Measurements from ENCODE around the gene KIF5A. TPM values are rescaled to one million over a fixed set of nuclear protein-coding genes. Genes with fewer than 3 reads are reported as not detected.

Gene KIF5A
- total RNA-seq, 1 experiment from 2014 or later, result 3.0 TPM

DNA sequence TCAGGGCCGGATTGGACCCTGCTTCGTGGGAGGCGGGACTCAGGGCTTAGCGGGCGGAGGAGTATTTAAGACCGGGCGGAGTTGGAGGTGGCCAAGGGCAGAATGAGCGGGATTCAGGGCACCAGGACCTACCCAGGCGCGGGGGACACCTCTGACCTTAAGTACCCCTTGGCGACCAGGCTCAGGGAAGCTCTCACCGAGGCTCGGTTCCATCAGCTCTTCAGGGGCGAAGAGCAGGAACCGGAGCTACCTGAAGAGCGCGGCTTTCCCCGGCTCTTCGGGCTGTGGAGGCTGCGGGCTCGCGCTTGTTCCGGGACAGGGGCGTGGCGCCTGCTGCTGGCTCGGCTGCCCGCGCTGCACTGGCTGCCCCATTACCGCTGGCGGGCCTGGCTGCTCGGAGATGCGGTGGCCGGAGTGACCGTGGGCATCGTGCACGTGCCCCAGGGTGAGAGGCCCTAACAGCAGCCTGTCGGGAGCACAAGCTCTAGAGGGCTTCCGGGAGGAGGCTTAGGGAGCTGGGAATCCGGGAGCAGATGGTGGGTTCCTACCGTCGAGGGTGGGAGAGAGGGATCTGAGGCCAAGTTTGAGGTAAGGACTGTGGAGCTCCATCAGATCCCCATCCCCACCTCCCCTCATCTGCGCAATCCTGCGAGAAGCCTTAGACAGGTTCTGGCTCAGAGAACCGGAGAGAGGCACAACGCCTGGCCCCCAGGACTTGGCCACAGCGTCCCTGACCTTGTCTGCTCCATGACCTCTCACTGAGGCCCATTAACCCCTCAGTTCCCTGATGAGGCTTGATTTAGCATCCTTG, 69.8 kb downstream of the KIF5A start:
- in situ Hi-C loops (cut with HindIII; ENCODE audit: low pct_unique_long_range_greater_than_20kb, low sequenced_read_pairs), result no loop called here
- BruUV-seq (replicated peaks), result no TSS peak
- POLR2A ChIA-PET, result no interaction called here
- ATAC-seq (no peak), DNase-seq (ENCODE audit: low read depth, low spot score) (no peak)
- intact Hi-C loops (cut with micrococcal nuclease; ENCODE audit: unreplicated experiment), result loop anchor here (5.0 kb wide), 1 partner anchor 162 kb away; the partner anchor contains the start of genes GLI1 and INHBE
- Histone ChIP-seq H3K27ac (ENCODE audit: low read length) (no peak overlapping the region), H3K36me3 (ENCODE audit: control insufficient read depth, insufficient read depth, low read length) (no peaks in the 10 kb centered on the region), H3K4me1 (ENCODE audit: control insufficient read depth, insufficient read depth, low read length) (peaks cover 13% of the 10 kb centered on the region), H3K27me3 (ENCODE audit: control insufficient read depth, insufficient read depth, low read length) (no peaks in the 10 kb centered on the region), H3K9me3 (ENCODE audit: control insufficient read depth, insufficient read depth, low read depth, low read length) (no peaks in the 10 kb centered on the region), H3K4me3 (ENCODE audit: low read depth in 2 of 2, low read length in 2 of 2) (no peak overlapping the region)
- CTCF ChIA-PET, result interaction anchor here (1.5 kb wide), 1 partner anchor 37 kb away, joined by 5 read pairs; no protein-coding TSS in a partner anchor
- TF ChIP-seq, protein P1, sequence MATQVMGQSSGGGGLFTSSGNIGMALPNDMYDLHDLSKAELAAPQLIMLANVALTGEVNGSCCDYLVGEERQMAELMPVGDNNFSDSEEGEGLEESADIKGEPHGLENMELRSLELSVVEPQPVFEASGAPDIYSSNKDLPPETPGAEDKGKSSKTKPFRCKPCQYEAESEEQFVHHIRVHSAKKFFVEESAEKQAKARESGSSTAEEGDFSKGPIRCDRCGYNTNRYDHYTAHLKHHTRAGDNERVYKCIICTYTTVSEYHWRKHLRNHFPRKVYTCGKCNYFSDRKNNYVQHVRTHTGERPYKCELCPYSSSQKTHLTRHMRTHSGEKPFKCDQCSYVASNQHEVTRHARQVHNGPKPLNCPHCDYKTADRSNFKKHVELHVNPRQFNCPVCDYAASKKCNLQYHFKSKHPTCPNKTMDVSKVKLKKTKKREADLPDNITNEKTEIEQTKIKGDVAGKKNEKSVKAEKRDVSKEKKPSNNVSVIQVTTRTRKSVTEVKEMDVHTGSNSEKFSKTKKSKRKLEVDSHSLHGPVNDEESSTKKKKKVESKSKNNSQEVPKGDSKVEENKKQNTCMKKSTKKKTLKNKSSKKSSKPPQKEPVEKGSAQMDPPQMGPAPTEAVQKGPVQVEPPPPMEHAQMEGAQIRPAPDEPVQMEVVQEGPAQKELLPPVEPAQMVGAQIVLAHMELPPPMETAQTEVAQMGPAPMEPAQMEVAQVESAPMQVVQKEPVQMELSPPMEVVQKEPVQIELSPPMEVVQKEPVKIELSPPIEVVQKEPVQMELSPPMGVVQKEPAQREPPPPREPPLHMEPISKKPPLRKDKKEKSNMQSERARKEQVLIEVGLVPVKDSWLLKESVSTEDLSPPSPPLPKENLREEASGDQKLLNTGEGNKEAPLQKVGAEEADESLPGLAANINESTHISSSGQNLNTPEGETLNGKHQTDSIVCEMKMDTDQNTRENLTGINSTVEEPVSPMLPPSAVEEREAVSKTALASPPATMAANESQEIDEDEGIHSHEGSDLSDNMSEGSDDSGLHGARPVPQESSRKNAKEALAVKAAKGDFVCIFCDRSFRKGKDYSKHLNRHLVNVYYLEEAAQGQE (IDR thresholded peaks at IDR 0.05; ENCODE audit: insufficient read depth in 1 of 2, low read depth in 2 of 2, low read length in 1 of 2), result no peak
- TF ChIP-seq SIN3A (IDR thresholded peaks at IDR 0.05; ENCODE audit: borderline replicate concordance, insufficient read depth, low read depth, low read length) (no peak), POLR2AphosphoS5 (IDR thresholded peaks at IDR 0.05; ENCODE audit: low read depth, low read length) (no peak), TCF7L2 (IDR thresholded peaks at IDR 0.05; ENCODE audit: low read depth, low read length) (no peak)
- TF ChIP-seq, protein P2, sequence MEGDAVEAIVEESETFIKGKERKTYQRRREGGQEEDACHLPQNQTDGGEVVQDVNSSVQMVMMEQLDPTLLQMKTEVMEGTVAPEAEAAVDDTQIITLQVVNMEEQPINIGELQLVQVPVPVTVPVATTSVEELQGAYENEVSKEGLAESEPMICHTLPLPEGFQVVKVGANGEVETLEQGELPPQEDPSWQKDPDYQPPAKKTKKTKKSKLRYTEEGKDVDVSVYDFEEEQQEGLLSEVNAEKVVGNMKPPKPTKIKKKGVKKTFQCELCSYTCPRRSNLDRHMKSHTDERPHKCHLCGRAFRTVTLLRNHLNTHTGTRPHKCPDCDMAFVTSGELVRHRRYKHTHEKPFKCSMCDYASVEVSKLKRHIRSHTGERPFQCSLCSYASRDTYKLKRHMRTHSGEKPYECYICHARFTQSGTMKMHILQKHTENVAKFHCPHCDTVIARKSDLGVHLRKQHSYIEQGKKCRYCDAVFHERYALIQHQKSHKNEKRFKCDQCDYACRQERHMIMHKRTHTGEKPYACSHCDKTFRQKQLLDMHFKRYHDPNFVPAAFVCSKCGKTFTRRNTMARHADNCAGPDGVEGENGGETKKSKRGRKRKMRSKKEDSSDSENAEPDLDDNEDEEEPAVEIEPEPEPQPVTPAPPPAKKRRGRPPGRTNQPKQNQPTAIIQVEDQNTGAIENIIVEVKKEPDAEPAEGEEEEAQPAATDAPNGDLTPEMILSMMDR (IDR thresholded peaks at IDR 0.05), result no peak

DNA sequence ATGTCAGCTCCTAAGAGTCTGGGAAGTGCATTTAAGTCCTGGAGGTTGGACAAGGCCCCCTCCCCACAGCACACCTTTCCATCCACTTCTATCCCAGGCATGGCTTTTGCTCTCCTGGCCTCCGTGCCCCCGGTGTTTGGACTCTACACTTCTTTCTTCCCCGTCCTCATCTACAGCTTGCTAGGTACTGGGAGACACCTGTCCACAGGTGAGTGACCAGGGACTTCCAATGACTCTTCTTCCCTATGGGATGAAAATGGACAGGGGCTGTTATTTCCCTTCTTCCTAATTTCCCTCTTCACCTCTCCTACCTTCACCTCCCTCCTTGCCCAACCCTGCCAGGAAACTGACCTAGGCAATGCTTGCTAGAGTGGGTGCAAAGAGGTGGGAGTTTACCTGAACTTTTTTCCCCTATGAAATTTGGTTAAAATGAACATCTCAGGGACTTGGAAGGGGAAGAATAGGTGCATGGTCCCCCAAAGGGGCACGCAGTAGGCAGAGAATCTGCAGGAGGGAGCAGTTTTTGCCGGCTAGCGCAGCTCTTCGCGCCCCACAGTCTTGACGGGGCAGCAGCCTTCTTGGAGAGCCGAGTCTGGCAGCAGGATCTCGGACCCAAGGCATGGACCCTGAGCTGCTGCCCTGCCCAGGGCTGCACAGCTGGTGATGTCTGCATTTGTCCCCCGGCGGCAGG, 70.5 kb downstream of the KIF5A start:
- peaks cover 13% of the 10 kb centered on the region for H3K4me1 ChIP-seq (ENCODE audit: control insufficient read depth, insufficient read depth, low read length)
- no peaks in the 10 kb centered on the region for H3K9me3 ChIP-seq (ENCODE audit: control insufficient read depth, insufficient read depth, low read depth, low read length)
- no peak overlapping the region for H3K27ac ChIP-seq (ENCODE audit: low read length)
- H3K27me3 ChIP-seq (ENCODE audit: control insufficient read depth, insufficient read depth, low read length), result no peaks in the 10 kb centered on the region
- in situ Hi-C loops (cut with HindIII; ENCODE audit: low pct_unique_long_range_greater_than_20kb, low sequenced_read_pairs) (no loop called here), intact Hi-C loops (cut with micrococcal nuclease; ENCODE audit: unreplicated experiment) (loop anchor here (5.0 kb wide), 1 partner anchor 163 kb away; the partner anchor contains the start of genes GLI1 and INHBE)
- TF ChIP-seq, protein P1 (IDR thresholded peaks at IDR 0.05; ENCODE audit: insufficient read depth in 1 of 2, low read depth in 2 of 2, low read length in 1 of 2), result no peak
- TF ChIP-seq, protein P2 (IDR thresholded peaks at IDR 0.05), result no peak
- TF ChIP-seq SIN3A (IDR thresholded peaks at IDR 0.05; ENCODE audit: borderline replicate concordance, insufficient read depth, low read depth, low read length), result no peak
- TF ChIP-seq TCF7L2 (IDR thresholded peaks at IDR 0.05; ENCODE audit: low read depth, low read length), result no peak
- TF ChIP-seq POLR2AphosphoS5 (IDR thresholded peaks at IDR 0.05; ENCODE audit: low read depth, low read length), result no peak
- no TSS peak for BruUV-seq (replicated peaks)
- CTCF ChIA-PET, result interaction anchor here (1.5 kb wide), 1 partner anchor 37 kb away, joined by 5 read pairs; no protein-coding TSS in a partner anchor
- DNase-seq (ENCODE audit: low read depth, low spot score), result no peak
- H3K4me3 ChIP-seq (ENCODE audit: low read depth in 2 of 2, low read length in 2 of 2), result no peak overlapping the region
- H3K36me3 ChIP-seq (ENCODE audit: control insufficient read depth, insufficient read depth, low read length), result no peaks in the 10 kb centered on the region
- no peak for ATAC-seq
- POLR2A ChIA-PET, result no interaction called here
